Activated CD8-positive, alpha-beta memory T cell treated with anti-CD3 and anti-CD28 coated beads, Interleukin-2, amount 50 U/mL, for 4 hours (primary cell): ENCODE measurements around the gene CRISP3.
"Not testable (repeated sequence)": the region's sequence is repeated elsewhere in the genome, so short reads cannot be mapped to it uniquely, and the experiment has no call there.

Experiments
- DNase-seq: peaks from one replicate; pipeline ENCODE4 v3.0.0-alpha.2; 2020

The CRISP3 gene

DNA sequence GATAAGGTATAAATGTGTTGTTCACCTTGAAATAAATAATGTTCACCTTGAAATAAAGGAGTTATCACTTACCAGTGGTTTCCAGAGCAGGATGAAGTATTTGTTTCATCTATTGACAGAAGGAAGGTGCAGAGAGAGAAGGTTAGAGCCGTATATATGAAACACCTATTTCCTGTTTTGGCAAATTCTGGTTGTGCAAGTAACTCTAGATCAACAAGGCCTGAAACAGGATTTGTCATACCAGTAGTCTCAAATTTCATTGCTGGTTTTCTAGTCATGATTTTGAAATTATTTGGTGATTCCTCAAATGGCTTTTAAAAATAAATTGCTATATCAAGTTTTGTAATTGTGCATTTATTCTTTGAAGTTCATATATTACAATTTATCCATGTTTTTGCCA, at the start of gene CRISP3:
Gene CRISP3, minus strand, starts transcription at position 130 of the 400 bp plus-strand sequence. Its CDS starts 21 bp downstream, at position 109.
- no peak for DNase-seq

DNA sequence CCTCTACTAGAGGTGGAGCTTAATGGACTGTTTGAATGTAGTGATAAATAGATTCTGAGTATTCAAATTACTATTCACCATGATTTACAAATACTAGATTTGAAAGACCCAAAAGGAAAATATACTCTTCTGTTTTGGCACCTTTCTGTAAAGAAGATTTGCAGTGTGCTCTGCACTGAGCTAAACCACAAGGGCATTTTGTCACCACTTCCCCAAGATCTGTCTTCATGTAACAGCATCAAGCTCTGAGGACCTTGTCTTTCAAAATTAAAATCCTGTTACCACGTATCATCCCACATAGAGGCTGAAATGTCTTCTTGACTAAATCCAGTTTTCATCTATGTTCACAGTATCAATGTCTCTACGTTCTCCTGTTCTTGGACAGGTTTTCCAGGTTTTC, 46.2 kb upstream of the CRISP3 start:
- DNase-seq, result no peak

DNA sequence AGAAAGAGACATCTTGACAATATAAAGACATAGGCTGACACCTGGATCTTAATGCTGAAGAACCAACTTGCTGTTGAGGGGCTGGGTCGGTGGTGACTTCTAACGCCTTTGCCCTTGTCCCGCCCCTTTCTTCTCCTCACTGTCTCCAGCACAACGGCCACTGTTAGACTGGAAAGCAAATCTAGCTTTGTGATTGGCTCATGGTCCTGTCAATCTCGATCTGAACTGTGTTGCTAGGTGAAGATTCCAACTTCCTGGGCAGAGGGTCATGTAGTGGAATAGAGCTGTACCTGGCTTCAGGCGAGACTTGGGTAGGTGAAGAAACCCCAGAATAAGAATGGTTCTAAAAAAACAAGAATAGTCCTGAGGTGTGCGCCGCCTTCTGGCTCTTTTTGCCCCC, 43.0 kb upstream of the CRISP3 start, which contains the start of gene PGK2:
Gene PGK2, minus strand, starts transcription at position 110 of the 400 bp plus-strand sequence. Its CDS starts 98 bp downstream, at position 12.
- DNase-seq, result no peak

GRCh38 chr6:49784272-49784671, 40.1 kb upstream of the CRISP3 start:
- no peak for DNase-seq

DNA sequence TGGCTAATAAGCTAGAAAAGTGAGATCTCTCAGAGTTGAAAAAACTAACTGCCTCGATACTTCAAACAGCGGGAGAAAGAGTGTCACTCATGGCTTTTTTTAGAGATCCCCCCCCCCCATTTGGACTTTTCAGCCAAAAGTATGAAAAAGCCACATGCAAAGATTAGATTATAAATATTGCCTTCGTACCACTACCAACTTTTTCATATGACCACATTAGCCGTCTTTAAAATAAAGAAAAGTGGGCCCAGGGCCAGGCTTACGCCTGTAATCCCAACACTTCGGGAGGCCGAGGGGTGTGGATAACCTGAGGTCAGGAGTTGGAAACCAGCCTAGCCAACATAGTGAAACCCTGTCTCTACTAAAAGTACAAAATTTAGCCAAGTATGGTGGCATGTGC, 38.5 kb upstream of the CRISP3 start:
- DNase-seq, result no peak

DNA sequence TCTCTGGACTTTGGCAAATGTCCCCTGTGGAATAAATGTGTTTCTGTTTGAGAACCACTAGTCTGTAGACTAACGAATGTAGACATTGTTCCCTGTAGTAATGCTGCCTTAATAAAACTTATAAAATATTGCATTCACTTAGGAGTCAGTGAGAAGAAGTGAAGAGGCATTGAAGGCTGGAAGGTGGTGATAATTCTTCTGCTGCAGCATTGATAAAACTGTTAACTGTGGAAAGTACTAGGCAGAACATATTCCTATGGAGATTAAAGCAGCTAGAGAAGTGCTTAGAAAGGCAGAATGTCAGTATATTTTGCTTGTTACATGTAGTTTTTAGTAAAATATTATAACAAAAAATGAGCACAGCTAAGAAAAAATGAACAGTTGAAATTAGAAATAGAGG, 38.1 kb upstream of the CRISP3 start:
- no peak for DNase-seq

- DNase-seq, result no peak
These were observed 32.3 kb upstream of the CRISP3 start for GRCh38 chr6:49776444-49776843.

DNA sequence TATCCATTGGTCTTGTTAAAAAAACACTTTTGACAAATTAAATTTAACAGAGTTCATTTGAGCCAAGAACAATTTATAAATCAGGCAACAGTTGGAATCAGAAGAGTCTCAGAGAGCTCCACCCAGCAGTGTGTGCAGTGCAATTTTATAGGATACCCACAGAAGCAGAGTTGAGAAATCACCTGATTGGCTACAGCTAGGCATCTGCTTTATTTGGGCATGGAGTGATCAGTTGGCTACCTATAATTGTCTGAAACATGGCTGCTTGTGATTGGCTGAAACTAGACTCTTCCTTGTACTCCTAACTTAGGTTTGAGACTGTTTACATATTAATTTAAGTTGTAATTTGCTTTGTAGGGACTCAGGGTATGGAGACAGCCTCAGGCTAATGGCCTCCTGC, 30.9 kb upstream of the CRISP3 start:
- DNase-seq, result no peak

- DNase-seq, result no peak
These were observed 28.1 kb upstream of the CRISP3 start for GRCh38 chr6:49772285-49772684.

DNA sequence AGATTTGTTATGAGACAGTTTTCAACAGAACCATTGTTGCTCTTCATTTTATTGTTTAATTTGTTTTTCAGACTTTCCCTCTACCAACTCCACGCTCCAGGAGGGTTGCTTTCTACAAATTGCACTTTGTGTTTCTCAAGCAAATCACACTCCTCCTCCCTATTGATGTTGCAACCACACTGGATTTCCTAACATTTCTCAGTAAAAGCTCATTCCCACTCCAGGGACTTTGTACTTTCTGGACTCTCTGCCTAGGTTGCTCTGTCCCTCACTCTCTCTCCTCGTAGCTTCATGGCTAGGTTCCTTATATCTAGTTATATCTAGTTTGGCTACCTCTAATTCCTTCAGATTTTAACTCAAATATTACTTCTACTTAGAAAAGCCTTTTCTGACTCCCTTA, 22.6 kb upstream of the CRISP3 start:
- no peak for DNase-seq

DNA sequence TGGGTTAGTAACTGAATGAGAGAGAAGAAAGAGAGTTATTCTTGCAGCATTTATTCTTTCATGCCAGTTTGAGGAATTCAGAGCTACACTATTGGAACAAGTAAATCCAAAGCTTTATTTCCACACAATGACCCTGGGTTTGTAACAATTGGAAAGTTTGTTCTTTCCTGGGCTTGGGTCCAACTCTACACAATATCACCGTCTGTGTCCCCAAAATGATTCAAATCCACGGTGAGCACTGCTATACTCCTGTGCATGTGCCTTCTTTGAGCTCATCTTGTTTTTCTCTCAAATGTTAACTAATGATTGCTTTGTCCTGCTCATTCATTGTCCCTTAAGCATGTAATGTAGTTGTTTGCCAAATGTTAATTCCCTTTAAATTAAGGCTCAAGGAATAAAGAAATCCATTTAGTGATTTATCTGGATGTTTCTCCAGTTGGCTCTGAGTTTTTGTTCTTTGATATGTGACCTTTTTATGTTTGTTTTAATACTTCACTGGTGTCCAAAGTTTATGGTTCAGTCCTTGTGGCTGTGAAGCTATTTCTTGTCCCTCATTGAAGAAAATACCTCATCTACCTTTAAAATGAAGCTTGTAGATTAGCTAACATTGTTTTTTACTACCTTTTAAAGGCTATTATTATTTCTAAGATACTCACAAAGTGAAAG, 20.5 kb upstream of the CRISP3 start:
- no peak for DNase-seq

GRCh38 chr6:49743429-49743828, 759 bp downstream of the CRISP3 start:
- DNase-seq, result no peak

DNA sequence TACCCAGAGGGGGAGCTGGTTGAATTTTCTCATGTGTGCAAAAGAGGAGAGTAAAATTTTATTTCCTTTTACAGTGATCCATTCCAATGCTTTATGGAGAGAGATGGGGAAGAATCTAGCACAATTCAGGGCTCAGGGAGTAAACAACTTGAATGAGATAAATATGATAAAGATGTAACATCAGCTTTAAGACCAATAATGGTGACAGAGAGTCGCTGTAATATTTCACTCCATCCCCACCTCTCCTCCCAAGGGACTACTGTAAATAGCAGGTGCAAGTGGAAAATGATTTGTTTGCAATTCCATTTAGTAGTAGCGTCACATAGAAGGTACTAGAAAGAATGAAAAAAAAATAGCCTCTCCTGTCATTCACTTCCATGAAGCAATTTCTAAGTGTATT, 4.8 kb downstream of the CRISP3 start:
- DNase-seq, result no peak

- DNase-seq, result no peak
These were observed 8.1 kb downstream of the CRISP3 start for GRCh38 chr6:49736017-49736508.

GRCh38 chr6:49733680-49734079, 10.5 kb downstream of the CRISP3 start:
- no peak for DNase-seq

DNA sequence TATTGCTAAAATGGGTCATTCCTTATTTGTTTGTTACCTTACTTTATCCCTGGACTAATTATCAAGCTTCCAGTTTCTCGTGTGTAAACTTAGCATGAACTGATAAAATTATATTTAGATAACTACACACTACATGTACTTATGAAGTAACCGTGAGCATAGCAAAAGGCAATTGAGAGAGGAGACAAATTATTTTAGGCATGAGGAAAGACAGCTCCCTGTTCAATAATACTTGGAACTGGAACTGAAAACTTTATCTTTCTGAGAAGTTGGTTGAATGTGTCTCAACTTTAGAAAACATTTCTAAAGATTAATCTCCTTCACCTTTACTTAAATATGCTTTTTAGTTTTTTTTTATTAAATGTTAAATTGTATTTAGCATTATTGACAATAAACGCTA, 11.4 kb downstream of the CRISP3 start:
- no peak for DNase-seq

- no peak for DNase-seq
These were observed 13.9 kb downstream of the CRISP3 start for GRCh38 chr6:49730251-49730650.

- not testable (repeated sequence) for DNase-seq
These were observed 20.3 kb downstream of the CRISP3 start for GRCh38 chr6:49723917-49724316.

GRCh38 chr6:49721297-49721696, 22.9 kb downstream of the CRISP3 start:
- DNase-seq, result no peak

GRCh38 chr6:49720372-49720771, 23.8 kb downstream of the CRISP3 start:
- DNase-seq, result no peak

GRCh38 chr6:49713346-49713745, 30.8 kb downstream of the CRISP3 start, which contains the start of gene CRISP2:
Gene CRISP2 (minus strand): TSS chr6:49713543. CDS start chr6:49709196, 4,347 bp downstream.
- no peak for DNase-seq

DNA sequence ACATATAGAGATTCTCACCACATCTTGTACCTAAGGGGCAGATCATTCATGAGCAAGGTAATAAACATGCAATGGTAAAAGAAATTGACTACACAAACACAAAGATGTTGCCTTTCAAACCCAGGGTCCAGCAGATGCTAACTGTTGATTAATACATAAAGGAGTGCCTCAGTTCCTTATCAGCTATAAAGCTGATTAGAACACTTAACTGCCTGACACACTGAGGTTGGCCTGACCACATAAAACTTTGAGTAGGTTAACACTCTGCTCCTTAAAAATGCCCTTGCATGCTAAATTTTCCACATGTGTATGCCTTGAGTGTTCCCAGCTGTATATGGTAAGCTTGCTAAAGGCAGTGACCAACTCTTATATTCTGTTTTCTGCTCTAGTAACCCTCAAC, 45.7 kb downstream of the CRISP3 start:
- DNase-seq, result no peak

- no peak for DNase-seq
These were observed 50.7 kb downstream of the CRISP3 start for GRCh38 chr6:49693512-49693911.

DNA sequence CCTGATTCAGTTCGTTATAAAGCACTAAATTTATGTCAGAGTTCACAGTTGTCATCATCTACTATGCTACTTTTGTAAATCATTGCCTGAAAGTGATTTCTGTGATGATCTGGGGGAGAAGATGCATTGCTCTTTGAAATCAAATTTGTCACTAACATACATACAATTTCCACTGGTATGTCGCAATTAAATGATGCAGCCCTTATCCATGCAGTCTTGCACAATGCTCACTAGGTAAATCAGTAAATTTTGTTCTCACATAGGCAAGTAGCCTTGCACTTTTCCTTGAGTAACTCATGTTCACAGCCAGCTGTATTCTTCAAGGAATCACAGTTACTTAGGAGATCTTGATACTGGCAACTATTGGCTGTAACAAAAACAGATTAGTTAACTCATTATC, 51.7 kb downstream of the CRISP3 start:
- no peak for DNase-seq
